GM12878 (cell line): ENCODE measurements around the gene KDSR. TPM values are rescaled to one million over a fixed set of nuclear protein-coding genes. Genes with fewer than 3 reads are reported as not detected.

ENCODE experiments used
- BACH1 ChIP-seq: fragments of 450-650 bp; IDR thresholded peaks from 2 replicates; pipeline ENCODE4 v1.6.1; 2017; ENCODE audit warnings: mild to moderate bottlenecking, borderline replicate concordance
- BCLAF1 ChIP-seq: fragments of 450-650 bp; IDR thresholded peaks from 2 replicates; pipeline ENCODE4 v1.6.1; 2017; ENCODE audit warnings: antibody characterized with exemption, mild to moderate bottlenecking, moderate library complexity
- CREB1 ChIP-seq: IDR thresholded peaks from 2 replicates; pipeline ENCODE4 v1.6.1; 2012; ENCODE audit warnings: low read depth, mild to moderate bottlenecking, inconsistent platforms
- DPF2 ChIP-seq: fragments of 450-650 bp; IDR thresholded peaks from 2 replicates; pipeline ENCODE4 v1.6.1; 2017; ENCODE audit warnings: mild to moderate bottlenecking
- ELK1 ChIP-seq: IDR thresholded peaks from 2 replicates; pipeline ENCODE4 v1.6.1; 2012; ENCODE audit warnings: low read depth, low read length, improper control_type of control experiment
- EP300 ChIP-seq, 2 experiments: fragments of 150-350 bp in 1 of 2; IDR thresholded peaks; 2 replicates each; pipeline ENCODE4 v1.6.1; 2011 to 2012; ENCODE audit warnings: low read depth in 2 of 2, low read length in 2 of 2, borderline replicate concordance in 1 of 2, improper control_type of control experiment in 1 of 2, inconsistent platforms in 1 of 2; ENCODE audit not compliant: control insufficient read depth in 1 of 2
- ETV6 ChIP-seq, 2 experiments: fragments of 450-650 bp in 1 of 2; IDR thresholded peaks in 1 of 2; conservative IDR thresholded peaks in 1 of 2; 2 replicates each; pipeline ENCODE4 v1.6.1; 2014; ENCODE audit warnings: antibody characterized with exemption in 1 of 2, borderline replicate concordance in 1 of 2, low read depth in 1 of 2, mild to moderate bottlenecking in 1 of 2, moderate library complexity in 1 of 2
- HDGF ChIP-seq: fragments of 450-650 bp; IDR thresholded peaks from 2 replicates; pipeline ENCODE4 v1.6.1; 2016; ENCODE audit warnings: antibody characterized with exemption
- IKZF2 ChIP-seq, 2 experiments: fragments of 450-650 bp; IDR thresholded peaks; 2 replicates each; pipeline ENCODE4 v1.6.1; 2017; ENCODE audit warnings: mild to moderate bottlenecking in 2 of 2, moderate library complexity in 2 of 2
- KLF5 ChIP-seq: fragments of 450-650 bp; IDR thresholded peaks from 2 replicates; pipeline ENCODE4 v1.6.1; 2014; ENCODE audit warnings: mild to moderate bottlenecking; ENCODE audit not compliant: partially characterized antibody
- LARP7 ChIP-seq: fragments of 450-650 bp; IDR thresholded peaks from 2 replicates; pipeline ENCODE4 v1.6.1; 2017; ENCODE audit warnings: mild to moderate bottlenecking
- MAX ChIP-seq: IDR thresholded peaks from 2 replicates; pipeline ENCODE4 v1.6.1; 2012; ENCODE audit warnings: low read depth, low read length, improper control_type of control experiment
- NFIC ChIP-seq: IDR thresholded peaks from 2 replicates; pipeline ENCODE4 v1.6.1; 2012; ENCODE audit warnings: low read depth, mild to moderate bottlenecking, inconsistent platforms, low read length, moderate library complexity
- NFYB ChIP-seq: IDR thresholded peaks from 2 replicates; pipeline ENCODE4 v1.6.1; 2011; ENCODE audit warnings: low read depth, mild to moderate bottlenecking, low read length, improper control_type of control experiment, moderate library complexity; ENCODE audit not compliant: insufficient read depth
- PAX8 ChIP-seq: fragments of 450-650 bp; IDR thresholded peaks from 2 replicates; pipeline ENCODE4 v1.6.1; 2017; ENCODE audit warnings: mild to moderate bottlenecking, moderate library complexity
- RAD51 ChIP-seq: fragments of 450-650 bp; IDR thresholded peaks from 2 replicates; pipeline ENCODE4 v1.6.1; 2016; ENCODE audit warnings: moderate library complexity, mild to moderate bottlenecking, inconsistent platforms
- SMARCA5 ChIP-seq: fragments of 450-650 bp; IDR thresholded peaks from 2 replicates; pipeline ENCODE4 v1.6.1; 2017; ENCODE audit warnings: mild to moderate bottlenecking
- SREBF1 ChIP-seq: IDR thresholded peaks from 2 replicates; pipeline ENCODE4 v1.6.1; 2012; ENCODE audit warnings: mild to moderate bottlenecking, low read length
- SUPT20H ChIP-seq: IDR thresholded peaks from 2 replicates; pipeline ENCODE4 v1.6.1; 2011; ENCODE audit warnings: low read depth, mild to moderate bottlenecking, low read length, moderate library complexity, borderline replicate concordance; ENCODE audit not compliant: control insufficient read depth
- TBL1XR1 ChIP-seq: IDR thresholded peaks from 2 replicates; pipeline ENCODE4 v1.6.1; 2012; ENCODE audit warnings: low read depth, low read length, improper control_type of control experiment
- USF2 ChIP-seq: IDR thresholded peaks from 2 replicates; pipeline ENCODE4 v1.6.1; 2011; ENCODE audit warnings: low read depth, low read length, improper control_type of control experiment, borderline replicate concordance
- ZBTB33 ChIP-seq: fragments of 450-650 bp; IDR thresholded peaks from 2 replicates; pipeline ENCODE4 v1.6.1; 2017; ENCODE audit warnings: mild to moderate bottlenecking
- polyA plus RNA-seq, 11 experiments: library from polyadenylated mRNA; depleted of rRNA in 4 of 11; unstranded in 6 of 11; stranded (reverse) in 5 of 11; fragments of >200 nt; fragmentation: Nextera tagmentation in 4 of 11; fragmentation: Illumina TruSeq in 1 of 11; extraction: Ambion mirVana in 4 of 11; extraction: Trizol in 1 of 11; gene quantifications; 1 replicate in 1 of 11; 2 replicates in 10 of 11; pipeline versions ENCODE4 v1.2.1 to v1.2.3, GENCODE V29; 2011 to 2016; ENCODE audit warnings: inconsistent platforms in 2 of 11, missing spikeins in 2 of 11, low read depth in 1 of 11
- total RNA-seq, 4 experiments: library from RNA; depleted of rRNA in 3 of 4; stranded (reverse); fragments of >200 nt in 3 of 4; fragmentation: Illumina TruSeq in 1 of 4; extraction: Trizol in 1 of 4; gene quantifications; 2 replicates each; pipeline versions ENCODE4 v1.2.1 to v1.2.3, GENCODE V29; 2013 to 2021

Gene KDSR
- total and polyA plus RNA-seq, 10 of the 15 experiments (the other 5 are each of a cell fraction or from before 2014, with no cell fraction given): 5.2 to 25.9 (median 14.3) TPM

- TF ChIP-seq ZBTB33 (no peak), HDGF (peak; percentile 84), IKZF2 (IDR thresholded peaks at IDR 0.05) (peak in 1 of 2 experiments; percentile 69; a peak in 1 of 4 replicates), BACH1 (peak; percentile 83), KLF5 (peak; percentile 73), MAX (peak; percentile 86), RAD51 (peak; percentile 46; the same call in 1 of the 2 replicates), CREB1 (no peak), NFIC (no peak), ETV6 (conservative IDR thresholded peaks at IDR 0.05 in 1 of 2, IDR thresholded peaks at IDR 0.05 in 1 of 2; ENCODE audit: borderline replicate concordance in 1 of 2, low read depth in 1 of 2) (no peak; a peak in 1 of 4 replicates), ELK1 (no peak), SMARCA5 (peak; percentile 98), USF2 (peak; percentile 37; the same call in 1 of the 2 replicates), BCLAF1 (no peak), PAX8 (no peak), SREBF1 (no peak), LARP7 (peak; percentile 85; the same call in 1 of the 2 replicates), NFYB (no peak), DPF2 (peak; percentile 81), TBL1XR1 (peak; percentile 69; the same call in 1 of the 2 replicates), SUPT20H (no peak), EP300 (IDR thresholded peaks at IDR 0.05; ENCODE audit: borderline replicate concordance in 1 of 2, control insufficient read depth in 1 of 2, low read depth in 2 of 2, low read length in 2 of 2) (0 out of 4 replicates have a peak, but pooled peaks of 1 of the 2 experiments have one; percentile 26)
Measured at GRCh38 chr18:63317982-63318888, 48.8 kb downstream of the KDSR start (continued).
